ENCODE results near the gene ZMYND12. TPM values are rescaled to one million over a fixed set of nuclear protein-coding genes. Genes with fewer than 3 reads are reported as not detected.

The ZMYND12 gene
- total RNA-seq, 1 donor from 2014 or later = not detected

GRCh38 chr1:42442662-42443061 lies 13.2 kb downstream of the ZMYND12 start:
- DNase-seq (ENCODE audit: low read depth) = no peak

- DNase-seq (ENCODE audit: low read depth) = no peak
Measured at GRCh38 chr1:42439940-42440339, 15.9 kb downstream of the ZMYND12 start.

- no peak for DNase-seq (ENCODE audit: low read depth)
Measured at GRCh38 chr1:42434340-42434739, 21.5 kb downstream of the ZMYND12 start.

GRCh38 chr1:42433369-42433768 lies 22.5 kb downstream of the ZMYND12 start:
- DNase-seq (ENCODE audit: low read depth) = no peak

GRCh38 chr1:42432714-42433113 lies 23.1 kb downstream of the ZMYND12 start:
- no peak for DNase-seq (ENCODE audit: low read depth)

GRCh38 chr1:42431514-42431913 lies 24.3 kb downstream of the ZMYND12 start:
- DNase-seq (ENCODE audit: low read depth) = no peak

- DNase-seq (ENCODE audit: low read depth) = no peak
Measured at GRCh38 chr1:42430286-42431135, 25.3 kb downstream of the ZMYND12 start.

- no peak for DNase-seq (ENCODE audit: low read depth)
Measured at GRCh38 chr1:42429603-42430002, 26.2 kb downstream of the ZMYND12 start.

- no peak for DNase-seq (ENCODE audit: low read depth)
Measured at GRCh38 chr1:42427240-42427639, 28.6 kb downstream of the ZMYND12 start.

GRCh38 chr1:42424201-42424600 lies 31.6 kb downstream of the ZMYND12 start:
- no peak for DNase-seq (ENCODE audit: low read depth)

- peak; percentile 48 for DNase-seq (ENCODE audit: low read depth)
Measured at GRCh38 chr1:42423681-42424080, 32.1 kb downstream of the ZMYND12 start.

- no peak for DNase-seq (ENCODE audit: low read depth)
Measured at GRCh38 chr1:42422737-42423136, 33.1 kb downstream of the ZMYND12 start.

- peak; percentile 56 for DNase-seq (ENCODE audit: low read depth)
Measured at GRCh38 chr1:42420911-42421585, 34.8 kb downstream of the ZMYND12 start.

- no peak for DNase-seq (ENCODE audit: low read depth)
Measured at GRCh38 chr1:42420121-42420520, 35.7 kb downstream of the ZMYND12 start.

- no peak for DNase-seq (ENCODE audit: low read depth)
Measured at GRCh38 chr1:42419126-42419821, 36.5 kb downstream of the ZMYND12 start.

GRCh38 chr1:42418516-42418915 lies 37.3 kb downstream of the ZMYND12 start:
- no peak for DNase-seq (ENCODE audit: low read depth)

GRCh38 chr1:42417166-42417565 lies 38.7 kb downstream of the ZMYND12 start:
- no peak for DNase-seq (ENCODE audit: low read depth)

- no peak for DNase-seq (ENCODE audit: low read depth)
Measured at GRCh38 chr1:42414551-42415496, 41.0 kb downstream of the ZMYND12 start.

- no peak for DNase-seq (ENCODE audit: low read depth)
Measured at GRCh38 chr1:42403880-42404400, 51.9 kb downstream of the ZMYND12 start.

- DNase-seq (ENCODE audit: low read depth) = no peak
Measured at GRCh38 chr1:42399315-42400100, 56.3 kb downstream of the ZMYND12 start.
